Skin of body (tissue), 2 donors: ENCODE data around the gene ANKMY2. TPM values are rescaled to one million over a fixed set of nuclear protein-coding genes. Genes with fewer than 3 reads are reported as not detected.
A peak's percentile ranks its signal among the peaks of the same experiment; 100 is the strongest.

ENCODE experiments used
- DNase-seq: peaks from one replicate; lab custom pipeline; 2025; lab: John Stamatoyannopoulos, UW
- total RNA-seq: library from RNA; depleted of rRNA; stranded (reverse); fragments of >200 nt; gene quantifications from one replicate; pipeline ENCODE4 v1.2.3, GENCODE V29; 2014

ANKMY2 gene
- total RNA-seq, 1 donor from 2014 or later: 23.2 TPM

DNA sequence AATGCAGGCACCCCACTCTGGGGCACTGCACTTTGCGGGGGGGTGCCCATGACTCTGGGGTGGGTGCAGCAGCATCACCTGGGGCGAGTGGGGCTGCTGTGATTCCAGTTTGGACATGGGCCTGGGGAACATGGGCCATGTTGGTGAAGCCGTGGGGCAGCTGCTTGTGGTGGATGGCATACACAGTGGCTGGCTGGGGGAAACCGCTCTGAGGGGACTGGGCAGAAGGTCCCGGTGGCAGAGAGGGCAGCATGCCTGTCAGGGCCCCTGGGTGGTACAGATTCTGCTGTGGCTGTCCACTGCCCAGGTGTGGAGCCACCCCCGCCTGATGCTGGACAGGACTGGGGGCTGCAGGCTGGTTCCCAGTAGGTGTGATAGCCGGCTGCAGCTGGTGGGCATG is 61.7 kb downstream of the ANKMY2 start:
- no peak for DNase-seq

GRCh38 chr7:16581286-16581685 is 64.3 kb downstream of the ANKMY2 start:
- no peak for DNase-seq

DNA sequence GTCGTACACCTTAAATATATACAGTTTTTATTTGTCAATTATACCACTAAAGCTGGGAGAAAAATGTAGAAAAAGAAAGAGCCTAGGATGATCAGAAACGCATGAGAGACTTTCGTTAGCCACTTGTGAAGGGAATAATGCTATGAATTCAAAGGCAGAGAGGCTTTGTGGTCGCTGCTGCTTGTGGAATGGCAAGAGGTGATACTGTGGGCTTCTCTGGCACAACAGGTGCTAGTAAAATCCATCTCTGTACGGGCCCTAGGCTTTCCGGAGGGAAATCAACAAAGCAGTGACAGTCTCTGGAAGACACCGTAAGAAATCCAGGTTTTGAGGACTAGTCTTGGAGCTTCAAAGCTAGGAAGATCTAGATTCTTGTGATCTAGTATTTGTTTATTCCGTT is 66.3 kb downstream of the ANKMY2 start:
- no peak for DNase-seq

- no peak for DNase-seq
These were observed 73.6 kb downstream of the ANKMY2 start for GRCh38 chr7:16571941-16572340.

DNA sequence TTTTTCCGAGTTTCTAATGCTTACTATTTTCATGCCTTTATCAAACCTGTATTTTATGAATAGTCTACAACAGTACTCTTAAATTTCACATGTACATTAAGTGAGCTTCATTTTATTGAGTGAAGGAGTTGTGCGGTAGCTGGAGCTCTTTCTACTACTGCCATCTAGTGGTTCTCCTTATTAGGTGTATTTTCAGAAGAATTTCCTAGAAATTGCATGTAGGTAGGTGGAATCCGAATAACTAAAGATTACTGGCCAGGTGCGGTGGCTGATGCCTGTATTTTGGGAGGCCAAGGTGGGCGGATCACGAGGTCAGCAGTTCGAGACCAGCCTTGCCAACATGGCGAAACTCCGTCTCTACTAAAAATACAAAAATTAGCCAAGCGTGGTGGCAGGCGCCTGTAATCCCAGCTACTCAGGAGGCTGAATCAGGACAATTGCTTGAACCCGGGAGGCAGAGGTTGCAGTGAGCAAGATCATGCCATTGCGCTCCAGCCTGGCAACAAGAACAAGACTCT is 80.6 kb downstream of the ANKMY2 start:
- peak; percentile 56 for DNase-seq

DNA sequence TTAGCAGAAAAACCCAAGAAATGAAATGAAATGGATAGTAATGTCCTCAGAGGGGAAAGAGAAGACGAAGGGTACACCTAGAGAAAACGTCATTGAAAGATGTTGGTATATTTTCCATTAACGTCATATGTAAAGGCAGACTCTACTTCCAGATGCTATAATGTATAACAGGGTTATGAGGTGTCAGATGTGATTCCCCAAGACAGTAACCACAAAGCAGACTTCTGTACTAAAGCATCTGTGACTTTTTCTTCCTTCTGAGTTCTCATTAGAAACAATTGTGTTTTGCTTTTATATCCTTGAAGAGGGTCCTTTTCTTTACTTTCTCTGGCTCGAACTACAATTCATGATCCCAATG is 81.6 kb downstream of the ANKMY2 start:
- DNase-seq: no peak

GRCh38 chr7:16563281-16564022 is 82.1 kb downstream of the ANKMY2 start:
- no peak for DNase-seq

DNA sequence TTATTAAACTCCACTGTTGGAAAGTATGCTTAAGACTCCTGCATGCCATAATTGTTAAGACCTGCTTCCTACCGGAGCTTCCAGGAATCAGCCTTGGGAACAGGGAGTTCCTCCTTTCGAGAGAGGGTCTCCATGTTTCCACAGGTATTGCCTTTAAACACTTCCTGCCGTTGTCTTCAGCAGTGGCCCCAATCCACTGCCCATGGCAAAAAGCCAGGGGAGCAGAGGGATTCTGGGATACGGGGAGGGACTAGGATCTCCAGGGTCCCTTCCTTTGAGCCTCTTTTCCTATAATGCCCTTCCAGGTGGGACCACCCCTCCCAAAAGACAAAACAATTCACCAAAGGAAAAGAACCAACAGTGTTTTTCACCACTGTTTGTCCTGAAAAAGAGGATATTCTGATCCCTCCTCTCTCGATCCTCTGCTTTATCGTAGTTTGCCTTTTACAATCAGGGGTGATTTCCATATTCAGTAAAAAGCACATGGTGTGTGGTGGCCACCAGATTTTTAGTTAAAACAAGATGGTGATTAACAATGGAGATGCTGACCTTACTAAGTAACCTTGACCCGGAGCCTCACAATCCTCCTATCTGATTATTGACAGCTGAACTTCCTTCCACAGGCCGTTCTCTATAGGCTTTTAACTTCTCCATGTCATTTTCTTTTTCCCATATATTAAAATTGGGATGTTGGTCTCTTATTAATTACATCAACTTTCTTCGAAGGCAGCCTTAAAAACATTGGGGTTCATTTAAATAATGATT is 82.9 kb downstream of the ANKMY2 start:
- no peak for DNase-seq

DNA sequence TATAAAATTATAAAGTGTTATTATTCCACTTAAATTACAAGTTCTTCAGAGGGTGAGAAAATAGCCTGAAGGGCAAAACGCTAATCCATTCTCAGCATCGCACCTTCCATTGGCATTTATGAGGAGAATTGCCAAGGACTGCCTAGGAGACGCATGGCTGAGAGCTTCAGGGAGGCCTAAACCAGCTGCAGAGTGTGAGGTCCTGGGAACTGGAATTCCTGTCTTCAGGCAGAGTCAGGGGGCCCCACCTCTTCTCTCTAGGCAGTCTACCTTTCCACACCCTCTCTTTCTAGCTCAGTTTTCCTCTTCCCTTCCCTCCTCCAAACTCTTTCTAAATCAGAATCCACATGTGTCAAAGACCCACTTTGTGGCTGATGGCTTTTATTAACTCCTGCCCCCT is 83.6 kb downstream of the ANKMY2 start:
- no peak for DNase-seq

- DNase-seq: no peak
These were observed 85.9 kb downstream of the ANKMY2 start for GRCh38 chr7:16559497-16560179.

DNA sequence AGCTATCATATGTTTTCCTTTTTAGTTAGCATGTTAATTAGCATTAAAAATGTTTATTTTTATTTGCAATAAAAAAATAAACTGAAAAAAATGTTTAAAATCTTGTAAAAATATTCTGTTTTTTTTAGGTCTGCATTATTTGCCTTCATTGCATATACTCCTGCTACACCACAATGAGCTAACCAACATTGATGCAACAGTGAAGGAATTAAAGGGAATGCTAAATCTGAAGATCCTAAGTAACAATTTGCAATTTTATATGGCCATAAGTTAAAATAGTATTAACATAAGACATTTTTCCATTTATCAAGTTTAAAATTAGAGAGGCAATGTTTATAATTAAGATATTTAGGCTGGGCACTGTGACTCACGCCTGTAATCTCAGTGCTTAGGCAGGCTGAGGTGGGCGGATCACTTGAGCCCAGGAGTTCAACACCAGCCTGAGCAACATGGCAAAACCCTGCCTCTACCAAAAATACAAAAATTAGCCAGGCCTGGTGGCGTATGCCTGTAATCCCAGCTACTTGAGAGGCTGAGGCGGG is 86.7 kb downstream of the ANKMY2 start:
- DNase-seq: no peak

GRCh38 chr7:16556359-16556758 is 89.2 kb downstream of the ANKMY2 start:
- DNase-seq: no peak

DNA sequence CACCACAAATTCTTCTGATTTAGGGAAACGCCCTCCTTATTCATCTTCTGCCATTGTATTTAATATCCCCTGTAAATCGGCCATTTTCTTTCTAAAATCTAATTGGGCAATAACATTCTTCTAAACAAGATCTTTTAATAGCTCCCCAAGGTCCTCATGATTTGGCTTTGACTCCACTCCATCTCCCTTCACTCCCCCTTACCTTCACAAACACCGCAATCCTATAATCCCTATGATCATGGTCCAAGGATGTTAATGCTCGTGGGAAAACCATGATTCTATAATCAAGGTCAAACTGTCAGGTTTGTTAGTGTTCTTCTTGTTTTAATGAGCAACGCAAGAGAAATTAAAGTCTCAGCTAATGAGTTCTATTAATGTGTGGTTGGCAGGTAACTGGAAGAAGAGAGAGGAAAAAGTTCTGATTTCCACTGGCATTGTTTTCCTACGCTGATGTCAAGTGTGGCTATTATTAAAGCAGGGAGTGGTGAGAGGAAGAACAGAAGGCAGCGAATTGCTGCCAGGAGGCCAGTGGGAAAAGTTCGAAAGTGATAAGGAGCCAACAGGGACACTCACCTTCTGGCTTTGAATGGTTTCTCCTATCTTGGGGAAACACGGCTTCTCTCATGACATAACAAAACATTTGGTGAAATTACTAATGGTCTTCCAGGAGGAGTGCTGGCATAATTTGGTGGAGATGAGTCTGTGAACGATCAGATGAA is 90.9 kb downstream of the ANKMY2 start:
- no peak for DNase-seq

- no peak for DNase-seq
These were observed 94.9 kb downstream of the ANKMY2 start for GRCh38 chr7:16550671-16551070.

Other genes starting within 250 kb of the ANKMY2 start
- gene CRPPA, start 224.2 kb downstream of the ANKMY2 start, total RNA-seq: 4.1 TPM
- gene SOSTDC1, start 180.0 kb downstream of the ANKMY2 start, total RNA-seq: 58.9 TPM
- not detected for gene LRRC72, start 118.9 kb downstream of the ANKMY2 start, total RNA-seq
- gene BZW2, start 427 bp upstream of the ANKMY2 start, total RNA-seq: 67.7 TPM
- 19.7 TPM for gene TSPAN13, start 108.0 kb upstream of the ANKMY2 start, total RNA-seq
- gene AGR2, start 159.2 kb upstream of the ANKMY2 start, total RNA-seq: 21.7 TPM
- gene AGR3, start 236.2 kb upstream of the ANKMY2 start, total RNA-seq: not detected